Skeletal muscle satellite cell (primary cell): Measurements from ENCODE around the gene GOLGA2.

Experiments used
- H3K27me3 ChIP-seq: 2 replicates; pipeline ENCODE4 v1.7.0; 2013; ENCODE audit warnings: low read length; ENCODE audit not compliant: control insufficient read depth, insufficient read depth
- H3K36me3 ChIP-seq: 2 replicates; pipeline ENCODE4 v1.7.0; 2013; ENCODE audit warnings: mild to moderate bottlenecking, control low read depth, low read length; ENCODE audit not compliant: insufficient read depth
- H3K4me1 ChIP-seq: 2 replicates; pipeline ENCODE4 v1.7.0; 2013; ENCODE audit warnings: low read length; ENCODE audit not compliant: control insufficient read depth, insufficient read depth
- H3K4me2 ChIP-seq: 2 replicates; pipeline ENCODE4 v1.7.0; 2013; ENCODE audit warnings: mild to moderate bottlenecking, low read length
- H3K4me3 ChIP-seq: 2 replicates; pipeline ENCODE4 v1.7.0; 2013; ENCODE audit warnings: low read length
- H3K9ac ChIP-seq: 2 replicates; pipeline ENCODE4 v1.7.0; 2013; ENCODE audit warnings: mild to moderate bottlenecking, low read depth, low read length, moderate library complexity
- H3K9me3 ChIP-seq: replicated peaks from 2 replicates; pipeline ENCODE4 v1.7.0; 2013; ENCODE audit warnings: mild to moderate bottlenecking, control low read depth, low read length

The GOLGA2 gene

DNA sequence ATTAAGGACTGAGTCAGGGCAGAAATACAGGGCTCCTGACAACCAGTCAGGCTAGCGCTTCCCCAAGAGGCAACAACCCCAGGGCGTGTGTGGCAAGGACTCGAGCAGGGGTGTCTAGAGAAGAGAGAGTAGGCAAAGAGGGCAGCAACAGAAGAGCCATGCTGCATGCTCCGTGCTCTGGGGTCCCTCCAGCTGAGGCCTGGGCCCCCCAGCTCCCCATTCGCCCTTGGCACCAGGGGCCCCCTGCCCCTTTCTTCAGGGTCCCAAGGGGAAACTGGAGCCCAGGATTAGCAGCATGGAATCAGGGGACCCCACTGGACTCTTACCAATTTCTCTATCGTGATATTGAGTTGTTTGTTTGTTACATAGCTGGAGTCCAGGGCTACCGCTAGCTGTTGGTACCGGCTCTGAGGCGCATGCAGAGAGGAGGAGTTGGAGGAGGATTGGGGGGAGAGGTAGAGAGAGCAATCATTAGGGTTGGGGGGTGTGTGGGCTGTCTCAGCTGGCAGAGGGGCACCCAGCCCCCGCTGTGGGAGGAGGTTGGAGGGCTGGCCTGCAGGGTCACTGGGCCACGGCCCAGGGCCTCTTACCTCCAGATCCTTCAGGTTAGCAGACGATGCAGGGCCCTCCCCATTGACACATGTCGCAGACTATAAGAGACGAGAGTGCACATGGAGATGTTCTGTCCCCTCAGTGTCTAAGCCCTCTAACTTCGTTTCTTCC, 8.8 kb downstream of the GOLGA2 start:
- Histone ChIP-seq H3K36me3 (peaks cover 79% of the 10 kb centered on the region), H3K4me3 (no peak overlapping the region)

DNA sequence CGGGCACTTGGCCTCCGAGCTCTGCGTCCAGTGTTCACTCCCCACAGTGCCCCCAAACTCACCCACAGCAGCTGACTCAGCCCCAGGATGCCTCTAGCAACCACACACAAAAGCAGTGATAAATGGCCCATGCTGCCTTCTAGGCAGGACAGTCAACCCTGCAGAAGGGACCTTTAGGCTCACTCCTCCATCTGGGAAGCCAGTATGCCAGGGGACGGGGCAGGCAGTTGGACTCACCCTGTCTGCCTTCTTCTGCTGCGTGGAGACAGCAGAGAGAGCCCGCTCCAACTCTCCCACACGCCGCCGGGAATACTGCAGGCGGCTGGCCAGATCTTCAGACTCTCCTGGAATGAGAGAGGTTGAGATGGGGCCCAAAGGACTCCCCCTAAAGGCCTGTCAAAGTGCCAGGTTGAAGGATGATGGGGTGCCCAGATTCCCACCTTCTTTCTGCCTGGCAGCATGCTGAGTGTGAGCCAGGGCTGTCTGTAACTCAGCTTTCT, 10.4 kb downstream of the GOLGA2 start:
- H3K27me3 ChIP-seq = no peaks in the 10 kb centered on the region
- no peak overlapping the region for H3K9ac ChIP-seq
- peaks cover 81% of the 10 kb centered on the region for H3K36me3 ChIP-seq
- no peak overlapping the region for H3K4me2 ChIP-seq
- H3K4me1 ChIP-seq = no peaks in the 10 kb centered on the region
- H3K4me3 ChIP-seq = no peak overlapping the region
- no peaks in the 10 kb centered on the region for H3K9me3 ChIP-seq

More for the DNA sequence above, 8.8 kb downstream of the GOLGA2 start:
- Histone ChIP-seq H3K4me1 (no peaks in the 10 kb centered on the region), H3K9me3 (no peaks in the 10 kb centered on the region), H3K4me2 (no peak overlapping the region), H3K27me3 (no peaks in the 10 kb centered on the region), H3K9ac (no peak overlapping the region)

DNA sequence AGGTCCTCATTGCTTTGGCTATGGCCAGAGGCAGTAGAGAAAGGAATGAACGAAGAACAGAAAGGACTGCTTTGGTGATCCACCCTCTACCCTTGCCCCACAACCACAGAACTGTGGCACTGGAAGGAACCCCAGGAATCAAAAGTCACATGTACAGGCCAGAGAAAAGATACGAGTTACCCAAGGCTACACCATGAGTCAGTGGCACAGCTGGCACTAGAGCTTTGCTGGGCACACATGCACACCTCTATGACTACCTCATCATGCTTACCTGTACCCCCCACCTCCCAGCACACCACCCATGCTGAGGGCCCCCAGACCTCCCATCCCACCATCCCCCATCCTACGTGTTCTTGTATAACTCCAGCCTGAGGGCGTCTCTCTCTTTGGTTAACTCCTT, 13.1 kb downstream of the GOLGA2 start:
- Histone ChIP-seq H3K4me2 (no peak overlapping the region), H3K36me3 (peaks cover 81% of the 10 kb centered on the region), H3K4me1 (no peaks in the 10 kb centered on the region), H3K27me3 (no peaks in the 10 kb centered on the region), H3K9me3 (no peaks in the 10 kb centered on the region), H3K9ac (no peak overlapping the region), H3K4me3 (no peak overlapping the region)

DNA sequence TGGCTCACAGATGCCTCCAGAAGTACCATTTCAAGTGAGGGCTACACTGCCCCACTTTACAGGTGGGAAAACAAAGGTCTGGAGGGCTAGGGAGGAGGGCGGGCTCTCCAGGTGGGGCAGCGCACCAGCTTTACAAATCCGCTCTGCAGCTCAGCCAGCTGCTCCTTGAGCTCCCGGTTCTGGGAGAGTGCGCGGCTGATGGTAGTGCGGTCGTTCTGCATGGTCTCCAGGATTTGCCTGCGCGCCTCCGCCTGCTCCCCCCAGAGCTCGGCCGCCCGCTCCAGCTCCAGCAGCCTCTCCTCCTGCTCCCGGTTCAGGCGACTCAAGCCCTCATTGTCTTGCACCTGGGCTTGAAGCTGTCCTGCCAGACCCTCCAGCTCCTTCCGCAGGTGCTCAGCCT, 15.5 kb downstream of the GOLGA2 start:
- no peak overlapping the region for H3K9ac ChIP-seq
- no peaks in the 10 kb centered on the region for H3K4me1 ChIP-seq
- H3K36me3 ChIP-seq = peaks cover 77% of the 10 kb centered on the region
- H3K9me3 ChIP-seq = no peaks in the 10 kb centered on the region
- H3K27me3 ChIP-seq = no peaks in the 10 kb centered on the region
- H3K4me3 ChIP-seq = no peak overlapping the region
- no peak overlapping the region for H3K4me2 ChIP-seq

DNA sequence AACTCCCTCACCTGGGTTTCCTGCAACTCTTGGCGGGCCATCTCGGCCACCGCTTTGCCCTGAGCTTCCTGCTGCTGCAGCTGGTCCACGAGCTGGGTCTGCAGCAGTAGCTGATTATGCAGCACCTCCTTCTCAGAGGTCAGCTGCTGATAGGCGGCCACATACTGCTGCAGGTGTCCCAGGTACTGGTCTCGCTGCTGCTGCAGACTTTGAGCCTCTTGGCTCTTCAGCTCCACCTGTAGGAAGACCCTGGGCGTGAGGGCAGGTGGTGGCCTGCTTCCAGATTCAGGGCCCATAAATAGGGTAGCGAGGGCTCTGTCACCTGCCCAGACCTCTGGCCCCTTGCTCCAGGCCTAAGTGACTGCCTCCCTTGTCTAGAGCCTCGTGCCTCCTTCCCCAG, 16.7 kb downstream of the GOLGA2 start:
- Histone ChIP-seq H3K4me3 (no peak overlapping the region), H3K36me3 (peaks cover 68% of the 10 kb centered on the region), H3K9me3 (no peaks in the 10 kb centered on the region), H3K4me1 (no peaks in the 10 kb centered on the region), H3K4me2 (no peak overlapping the region), H3K9ac (no peak overlapping the region), H3K27me3 (no peaks in the 10 kb centered on the region)

DNA sequence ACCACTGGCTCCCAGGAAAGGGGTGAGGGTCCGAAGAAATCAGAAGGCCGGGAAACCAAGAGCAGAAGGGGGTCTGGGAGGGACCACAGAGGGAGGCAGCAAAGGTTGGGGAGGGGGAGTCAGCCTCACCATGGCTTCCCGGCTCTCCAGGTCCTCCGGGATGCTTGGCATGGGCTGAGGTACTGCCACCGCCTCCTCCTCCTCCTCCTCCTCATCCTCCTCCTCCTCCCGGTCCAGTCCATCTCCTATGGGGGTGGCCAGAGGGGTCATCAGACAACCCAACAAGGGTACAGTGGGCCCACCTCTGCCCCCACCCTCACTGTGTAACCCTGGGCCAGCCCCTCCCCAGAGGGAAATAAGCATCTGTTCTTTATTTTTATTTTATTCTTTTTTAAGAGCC, 17.5 kb downstream of the GOLGA2 start:
- peaks cover 68% of the 10 kb centered on the region for H3K36me3 ChIP-seq
- no peaks in the 10 kb centered on the region for H3K27me3 ChIP-seq
- no peak overlapping the region for H3K9ac ChIP-seq
- H3K9me3 ChIP-seq = no peaks in the 10 kb centered on the region
- no peaks in the 10 kb centered on the region for H3K4me1 ChIP-seq
- no peak overlapping the region for H3K4me3 ChIP-seq
- H3K4me2 ChIP-seq = no peak overlapping the region

DNA sequence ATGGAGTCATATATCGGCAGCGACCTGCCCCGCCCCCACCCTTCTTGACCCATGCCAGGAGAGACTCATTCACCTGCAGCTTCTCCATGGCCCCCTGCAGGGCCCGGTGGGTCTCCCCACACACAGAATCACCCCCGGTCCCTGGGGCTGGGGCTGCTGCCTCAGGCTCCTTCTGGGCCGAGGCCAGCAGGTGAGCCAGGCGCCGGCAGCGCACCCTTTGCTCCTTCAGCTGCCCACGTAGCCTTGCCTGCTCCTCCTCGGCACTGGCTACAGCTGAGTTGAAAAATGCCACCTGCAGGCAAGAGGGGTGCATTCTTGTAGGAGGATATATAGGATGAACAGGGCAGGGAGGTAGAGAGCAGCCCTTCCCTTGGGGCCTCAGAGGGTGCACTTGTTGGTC, 17.9 kb downstream of the GOLGA2 start:
- Histone ChIP-seq H3K27me3 (no peaks in the 10 kb centered on the region), H3K4me1 (no peaks in the 10 kb centered on the region), H3K9me3 (no peaks in the 10 kb centered on the region), H3K36me3 (peaks cover 65% of the 10 kb centered on the region), H3K4me2 (no peak overlapping the region), H3K4me3 (no peak overlapping the region), H3K9ac (no peak overlapping the region)

DNA sequence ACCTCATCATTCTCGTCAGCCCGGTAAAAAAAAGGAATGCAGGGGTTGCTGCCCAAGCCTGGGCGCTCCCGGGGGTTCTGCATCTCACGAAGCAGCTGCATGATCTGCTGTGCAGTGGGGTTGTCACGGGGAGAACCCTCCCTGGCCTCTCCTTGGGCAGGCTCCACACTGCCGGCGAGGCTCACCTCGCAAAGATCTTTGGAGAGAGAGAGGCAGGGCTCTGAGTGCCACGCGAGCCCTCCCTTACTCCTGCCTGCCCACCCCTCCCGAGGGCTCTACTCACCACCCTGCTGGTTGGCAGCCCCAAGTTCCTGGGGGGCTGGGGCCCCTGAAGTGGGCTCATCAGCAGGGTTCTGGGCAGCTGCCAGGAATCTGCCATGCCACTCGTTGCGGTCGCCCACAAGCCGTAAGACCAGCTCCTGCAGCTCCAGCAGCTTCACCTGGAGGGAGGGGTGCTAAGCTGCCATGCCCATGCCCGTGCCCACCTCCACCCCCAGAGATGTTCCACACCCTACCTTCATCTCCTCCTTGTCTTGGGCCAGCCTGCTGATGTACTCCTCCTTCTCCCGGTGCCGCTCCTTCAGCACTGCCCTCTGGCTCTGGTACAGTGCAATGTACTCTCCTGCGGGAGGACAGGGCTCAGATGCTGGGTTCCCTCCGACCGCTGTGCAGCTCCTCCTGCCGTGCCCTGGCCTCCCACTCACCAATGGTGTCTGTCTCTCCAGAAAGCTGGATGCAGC, 18.6 kb downstream of the GOLGA2 start:
- H3K27me3 ChIP-seq = no peaks in the 10 kb centered on the region
- H3K4me2 ChIP-seq = no peak overlapping the region
- no peak overlapping the region for H3K4me3 ChIP-seq
- no peak overlapping the region for H3K9ac ChIP-seq
- no peaks in the 10 kb centered on the region for H3K9me3 ChIP-seq
- H3K36me3 ChIP-seq = peaks cover 60% of the 10 kb centered on the region
- no peaks in the 10 kb centered on the region for H3K4me1 ChIP-seq

DNA sequence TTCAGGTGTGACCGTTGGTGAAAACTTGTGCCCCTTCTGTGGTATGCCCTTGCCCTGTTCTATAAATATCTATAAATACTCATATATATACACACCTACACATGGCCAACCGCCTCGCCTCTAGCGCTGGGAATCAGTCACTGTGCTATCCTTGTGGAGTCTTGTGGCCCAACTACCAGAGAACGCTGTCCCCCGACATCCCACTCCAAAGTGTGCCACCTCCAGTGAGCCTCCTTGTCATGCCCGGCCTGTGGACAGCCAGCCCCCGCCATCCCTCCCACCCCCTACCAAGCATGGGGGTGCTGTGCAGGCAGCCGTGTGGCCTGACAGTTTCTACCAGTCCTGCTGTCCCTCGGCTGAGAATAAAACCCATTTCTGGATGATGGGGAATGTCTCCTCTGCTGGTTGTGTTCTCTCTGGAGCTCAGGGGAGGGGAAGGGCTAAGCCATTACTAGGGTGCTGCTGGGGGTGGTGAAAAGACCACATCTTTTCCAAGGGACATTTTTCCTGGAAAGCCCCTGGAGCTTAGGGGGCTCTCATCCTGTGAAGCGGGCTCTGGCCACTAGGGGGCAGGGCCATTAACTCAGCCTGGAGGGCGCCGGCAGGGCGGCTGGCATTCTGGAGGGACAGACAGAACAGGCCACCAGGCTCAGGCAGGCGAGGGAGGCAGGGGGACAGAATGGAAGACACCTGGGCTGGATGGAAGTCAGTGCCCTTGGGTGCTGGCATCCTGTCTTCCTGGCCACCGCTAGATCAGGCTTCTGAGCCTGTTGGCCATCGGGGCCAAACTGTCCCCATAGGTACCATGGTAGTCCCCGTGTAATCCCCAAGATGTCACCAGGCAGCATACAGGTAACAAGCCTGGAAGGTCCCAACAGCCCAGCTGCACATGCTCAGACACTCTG, 20.7 kb downstream of the GOLGA2 start:
- H3K4me2 ChIP-seq = no peak overlapping the region
- H3K9me3 ChIP-seq = no peaks in the 10 kb centered on the region
- H3K36me3 ChIP-seq = peaks cover 40% of the 10 kb centered on the region
- no peaks in the 10 kb centered on the region for H3K27me3 ChIP-seq
- no peak overlapping the region for H3K9ac ChIP-seq
- H3K4me1 ChIP-seq = peaks cover 13% of the 10 kb centered on the region
- H3K4me3 ChIP-seq = no peak overlapping the region

DNA sequence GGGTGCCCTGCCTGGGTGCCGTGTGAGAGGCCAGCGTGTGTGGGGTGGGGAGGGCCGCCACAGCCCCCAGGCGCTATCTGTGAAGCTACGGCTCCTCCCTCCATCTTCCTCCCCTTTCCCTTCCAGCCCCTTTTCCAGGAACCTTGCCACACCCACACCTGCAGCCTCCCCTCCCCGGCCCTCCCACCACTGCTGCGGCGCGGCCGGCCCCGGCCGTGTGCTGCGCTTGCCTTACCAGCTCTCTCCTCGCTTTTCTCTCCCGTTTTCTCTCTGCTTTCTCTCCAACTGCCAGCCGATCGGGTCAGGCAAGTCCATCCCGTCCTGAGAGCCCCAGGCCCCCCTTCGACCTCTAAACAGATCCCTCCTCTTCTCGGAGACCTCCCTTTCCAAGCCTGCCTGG, 21.4 kb downstream of the GOLGA2 start:
- Histone ChIP-seq H3K9ac (no peak overlapping the region), H3K9me3 (no peaks in the 10 kb centered on the region), H3K4me1 (peaks cover 13% of the 10 kb centered on the region), H3K4me3 (no peak overlapping the region), H3K36me3 (peaks cover 33% of the 10 kb centered on the region), H3K4me2 (no peak overlapping the region), H3K27me3 (no peaks in the 10 kb centered on the region)

DNA sequence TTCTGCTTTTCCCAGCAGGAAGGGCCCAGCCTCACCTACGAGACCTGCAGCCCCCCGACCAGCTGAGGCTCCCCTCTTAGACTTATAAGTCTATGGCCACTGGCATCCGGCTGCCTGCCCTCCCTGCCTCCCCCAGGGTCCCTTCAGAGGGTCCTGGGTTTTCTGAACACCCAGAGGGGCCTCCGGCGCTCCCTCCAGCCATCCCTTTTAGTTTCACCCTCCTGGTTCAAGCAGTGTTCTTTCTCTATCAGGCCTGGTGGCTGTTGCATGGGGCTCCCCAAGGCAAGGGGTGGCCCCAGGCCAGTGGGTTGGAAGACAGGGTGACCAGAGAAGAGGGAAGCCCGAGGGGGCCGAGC, 21.8 kb downstream of the GOLGA2 start:
- Histone ChIP-seq H3K9me3 (no peaks in the 10 kb centered on the region), H3K4me1 (peaks cover 13% of the 10 kb centered on the region), H3K4me2 (no peak overlapping the region), H3K27me3 (no peaks in the 10 kb centered on the region), H3K36me3 (peaks cover 29% of the 10 kb centered on the region), H3K9ac (no peak overlapping the region), H3K4me3 (no peak overlapping the region)
